K562 (cell line): Measurements from ENCODE around the gene DLK2. TPM values are rescaled to one million over a fixed set of nuclear protein-coding genes. Genes with fewer than 3 reads are reported as not detected.

ENCODE experiments used
- ATF1 ChIP-seq, 2 experiments: fragments of 450-650 bp in 1 of 2; IDR thresholded peaks; 2 replicates each; pipeline ENCODE4 v1.6.1; 2016; ENCODE audit warnings: missing compliant biosample characterization in 1 of 2, missing genetic modification characterization in 1 of 2
- E2F3 ChIP-seq: fragments of 250-450 bp; sonication (Bioruptor Pico); IDR thresholded peaks from 2 replicates; pipeline ENCODE4 v1.4.0; 2020; ENCODE audit warnings: mild to moderate bottlenecking
- EP300 ChIP-seq: IDR thresholded peaks from 2 replicates; pipeline ENCODE4 v1.6.1; 2012; ENCODE audit warnings: low read length, improper control_type of control experiment
- HCFC1 ChIP-seq: IDR thresholded peaks from 2 replicates; pipeline ENCODE4 v1.6.1; 2012; ENCODE audit warnings: low read depth, low read length, improper control_type of control experiment
- HDAC2 ChIP-seq: fragments of 450-650 bp; IDR thresholded peaks from 2 replicates; pipeline ENCODE4 v1.6.1; 2016; ENCODE audit warnings: mild to moderate bottlenecking
- MECOM ChIP-seq: fragments of 250-450 bp; sonication (Bioruptor Pico); IDR thresholded peaks from 2 replicates; pipeline ENCODE4 v1.8.0; 2022; ENCODE audit warnings: inconsistent platforms
- NCOA1 ChIP-seq: fragments of 450-650 bp; IDR thresholded peaks from 2 replicates; pipeline ENCODE4 v1.6.1; 2016; ENCODE audit warnings: low read depth
- NR4A1 ChIP-seq, 2 experiments: fragments of 250-450 bp in 1 of 2; fragments of 450-650 bp in 1 of 2; sonication (Bioruptor Pico) in 1 of 2; IDR thresholded peaks; 2 replicates each; pipeline versions ENCODE4 v1.4.0 to v1.6.1; 2016 to 2020; ENCODE audit warnings: mild to moderate bottlenecking in 2 of 2, missing compliant biosample characterization in 1 of 2, missing genetic modification characterization in 1 of 2, moderate library complexity in 1 of 2
- RCOR1 ChIP-seq, 2 experiments: IDR thresholded peaks; 2 replicates each; pipeline ENCODE4 v1.6.1; 2012; ENCODE audit warnings: low read depth in 2 of 2, low read length in 2 of 2, borderline replicate concordance in 1 of 2, improper control_type of control experiment in 1 of 2
- ZNF316 ChIP-seq: fragments of 450-650 bp; IDR thresholded peaks from 2 replicates; pipeline ENCODE4 v1.6.1; 2016
- ZNF76 ChIP-seq: fragments of 250-450 bp; sonication (Bioruptor Pico); IDR thresholded peaks from 2 replicates; pipeline ENCODE4 v1.4.0; 2020; ENCODE audit warnings: mild to moderate bottlenecking, moderate library complexity, borderline replicate concordance
- polyA plus RNA-seq, 8 experiments: library from polyadenylated mRNA; depleted of rRNA in 4 of 8; stranded (reverse) in 5 of 8; unstranded in 3 of 8; fragments of >200 nt; fragmentation: Nextera tagmentation in 2 of 8; fragmentation: Illumina TruSeq in 1 of 8; extraction: Ambion mirVana in 2 of 8; extraction: Trizol in 1 of 8; gene quantifications; 2 replicates each; pipeline versions ENCODE4 v1.2.1 to v1.2.3, GENCODE V29; 2011 to 2014; ENCODE audit warnings: inconsistent platforms in 1 of 8, missing spikeins in 1 of 8
- total RNA-seq, 7 experiments: library from RNA; depleted of rRNA in 6 of 7; stranded (reverse); fragments of >200 nt in 6 of 7; fragmentation: Illumina TruSeq in 2 of 7; extraction: Trizol in 2 of 7; gene quantifications; 2 replicates each; pipeline versions ENCODE4 v1.2.1 to v1.2.3, GENCODE V29; 2011 to 2021; ENCODE audit warnings: low replicate concordance in 1 of 7
- TF ChIP-seq, protein P1 (sequence below): fragments of 450-650 bp; conservative IDR thresholded peaks from 2 replicates; pipeline ENCODE4 v1.6.1; 2016; ENCODE audit warnings: missing genetic modification characterization, low read depth, mild to moderate bottlenecking, missing compliant biosample characterization, moderate library complexity
- TF ChIP-seq, protein P2 (sequence below): fragments of 250-450 bp; sonication (Bioruptor Pico); IDR thresholded peaks from 2 replicates; pipeline ENCODE4 v1.8.0; 2022; ENCODE audit warnings: inconsistent platforms
- TF ChIP-seq, protein P3 (sequence below): fragments of 250-450 bp; sonication (Bioruptor Pico); IDR thresholded peaks from 2 replicates; pipeline ENCODE4 v1.4.0; 2020; ENCODE audit warnings: mild to moderate bottlenecking, moderate library complexity
- TF ChIP-seq, protein P4 (sequence below), 2 experiments: fragments of 450-650 bp; IDR thresholded peaks; 2 replicates each; pipeline ENCODE4 v1.6.1; 2016

DLK2 gene
- total and polyA plus RNA-seq, 9 of the 15 experiments (the other 6 are each of a cell fraction or from before 2014, with no cell fraction given) = 0.11 to 0.53 (median 0.29) TPM; not detected in 3

DNA sequence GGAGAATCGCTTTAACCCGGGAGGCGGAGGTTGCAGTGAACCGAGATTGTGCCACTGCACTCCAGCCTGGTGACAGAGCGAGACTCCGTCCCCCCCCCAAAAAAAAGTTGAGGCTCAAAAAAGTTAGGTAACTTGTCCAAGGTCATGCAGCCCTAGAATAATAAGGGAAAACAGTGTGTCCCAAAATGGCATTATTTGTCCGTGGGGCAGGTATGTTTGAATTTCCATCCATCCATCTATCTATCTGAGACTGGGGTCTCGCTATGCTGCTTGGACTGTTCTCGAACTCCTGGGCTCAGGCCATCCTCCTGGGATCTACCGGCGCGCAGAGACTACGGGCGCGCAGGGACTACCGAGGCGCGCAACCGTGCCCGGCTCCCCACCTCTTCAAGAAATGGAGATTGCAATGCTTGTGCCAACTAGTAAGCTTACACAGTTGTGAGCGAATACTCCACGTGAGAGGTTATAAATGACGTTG lies 28.4 kb downstream of the DLK2 start (continued):
- TF ChIP-seq E2F3 (peak; percentile 27; the same call in 1 of the 2 replicates), HDAC2 (0 out of 2 replicates have a peak, but pooled peaks have one; percentile 15), HCFC1 (no peak), NCOA1 (0 out of 2 replicates have a peak, but pooled peaks have one; percentile 58), MECOM (CRISPR knock-in tag) (0 out of 2 replicates have a peak, but pooled peaks have one; percentile 12), ATF1 (CRISPR knock-in tag; IDR thresholded peaks at IDR 0.05) (no peak), ATF1 (tag; IDR thresholded peaks at IDR 0.05) (peak; percentile 90), RCOR1 (IDR thresholded peaks at IDR 0.05; ENCODE audit: borderline replicate concordance in 1 of 2, low read depth in 2 of 2, low read length in 2 of 2) (no peak), EP300 (no peak), ZNF316 (0 out of 2 replicates have a peak, but pooled peaks have one; percentile 33), NR4A1 (CRISPR knock-in tag; IDR thresholded peaks at IDR 0.05) (no peak), NR4A1 (tag; IDR thresholded peaks at IDR 0.05) (peak; percentile 79; the same call in 1 of the 2 replicates), ZNF76 (CRISPR knock-in tag) (0 out of 2 replicates have a peak, but pooled peaks have one; percentile 26)
- TF ChIP-seq, protein P1, sequence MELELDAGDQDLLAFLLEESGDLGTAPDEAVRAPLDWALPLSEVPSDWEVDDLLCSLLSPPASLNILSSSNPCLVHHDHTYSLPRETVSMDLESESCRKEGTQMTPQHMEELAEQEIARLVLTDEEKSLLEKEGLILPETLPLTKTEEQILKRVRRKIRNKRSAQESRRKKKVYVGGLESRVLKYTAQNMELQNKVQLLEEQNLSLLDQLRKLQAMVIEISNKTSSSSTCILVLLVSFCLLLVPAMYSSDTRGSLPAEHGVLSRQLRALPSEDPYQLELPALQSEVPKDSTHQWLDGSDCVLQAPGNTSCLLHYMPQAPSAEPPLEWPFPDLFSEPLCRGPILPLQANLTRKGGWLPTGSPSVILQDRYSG (tag) = 0 out of 2 replicates have a peak, but pooled peaks have one; percentile 63
- TF ChIP-seq, protein P2, sequence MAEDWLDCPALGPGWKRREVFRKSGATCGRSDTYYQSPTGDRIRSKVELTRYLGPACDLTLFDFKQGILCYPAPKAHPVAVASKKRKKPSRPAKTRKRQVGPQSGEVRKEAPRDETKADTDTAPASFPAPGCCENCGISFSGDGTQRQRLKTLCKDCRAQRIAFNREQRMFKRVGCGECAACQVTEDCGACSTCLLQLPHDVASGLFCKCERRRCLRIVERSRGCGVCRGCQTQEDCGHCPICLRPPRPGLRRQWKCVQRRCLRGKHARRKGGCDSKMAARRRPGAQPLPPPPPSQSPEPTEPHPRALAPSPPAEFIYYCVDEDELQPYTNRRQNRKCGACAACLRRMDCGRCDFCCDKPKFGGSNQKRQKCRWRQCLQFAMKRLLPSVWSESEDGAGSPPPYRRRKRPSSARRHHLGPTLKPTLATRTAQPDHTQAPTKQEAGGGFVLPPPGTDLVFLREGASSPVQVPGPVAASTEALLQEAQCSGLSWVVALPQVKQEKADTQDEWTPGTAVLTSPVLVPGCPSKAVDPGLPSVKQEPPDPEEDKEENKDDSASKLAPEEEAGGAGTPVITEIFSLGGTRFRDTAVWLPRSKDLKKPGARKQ (CRISPR knock-in tag) = peak; percentile 100
- TF ChIP-seq, protein P3, sequence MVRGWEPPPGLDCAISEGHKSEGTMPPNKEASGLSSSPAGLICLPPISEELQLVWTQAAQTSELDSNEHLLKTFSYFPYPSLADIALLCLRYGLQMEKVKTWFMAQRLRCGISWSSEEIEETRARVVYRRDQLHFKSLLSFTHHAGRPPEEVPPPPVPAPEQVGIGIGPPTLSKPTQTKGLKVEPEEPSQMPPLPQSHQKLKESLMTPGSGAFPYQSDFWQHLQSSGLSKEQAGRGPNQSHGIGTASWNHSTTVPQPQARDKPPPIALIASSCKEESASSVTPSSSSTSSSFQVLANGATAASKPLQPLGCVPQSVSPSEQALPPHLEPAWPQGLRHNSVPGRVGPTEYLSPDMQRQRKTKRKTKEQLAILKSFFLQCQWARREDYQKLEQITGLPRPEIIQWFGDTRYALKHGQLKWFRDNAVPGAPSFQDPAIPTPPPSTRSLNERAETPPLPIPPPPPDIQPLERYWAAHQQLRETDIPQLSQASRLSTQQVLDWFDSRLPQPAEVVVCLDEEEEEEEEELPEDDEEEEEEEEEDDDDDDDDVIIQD (CRISPR knock-in tag) = peak; percentile 48; the same call in 1 of the 2 replicates
- TF ChIP-seq, protein P4, sequence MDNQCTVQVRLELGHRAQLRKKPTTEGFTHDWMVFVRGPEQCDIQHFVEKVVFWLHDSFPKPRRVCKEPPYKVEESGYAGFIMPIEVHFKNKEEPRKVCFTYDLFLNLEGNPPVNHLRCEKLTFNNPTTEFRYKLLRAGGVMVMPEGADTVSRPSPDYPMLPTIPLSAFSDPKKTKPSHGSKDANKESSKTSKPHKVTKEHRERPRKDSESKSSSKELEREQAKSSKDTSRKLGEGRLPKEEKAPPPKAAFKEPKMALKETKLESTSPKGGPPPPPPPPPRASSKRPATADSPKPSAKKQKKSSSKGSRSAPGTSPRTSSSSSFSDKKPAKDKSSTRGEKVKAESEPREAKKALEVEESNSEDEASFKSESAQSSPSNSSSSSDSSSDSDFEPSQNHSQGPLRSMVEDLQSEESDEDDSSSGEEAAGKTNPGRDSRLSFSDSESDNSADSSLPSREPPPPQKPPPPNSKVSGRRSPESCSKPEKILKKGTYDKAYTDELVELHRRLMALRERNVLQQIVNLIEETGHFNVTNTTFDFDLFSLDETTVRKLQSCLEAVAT (IDR thresholded peaks at IDR 0.05) = peak in 1 of 2 experiments; percentile 75; a peak in 2 of 4 replicates
